ENCODE results near the gene MED13L.

GRCh38 chr12:116172224-116172849 lies 105.2 kb downstream of the MED13L start:
- TF ChIP-seq CTCF (conservative IDR thresholded peaks at IDR 0.05 in 1 of 2, IDR thresholded peaks at IDR 0.05 in 1 of 2; ENCODE audit: extremely low read depth in 1 of 2, insufficient read depth in 1 of 2, low read depth in 1 of 2, low read length in 2 of 2): no peak
- no peak for TF ChIP-seq EZH2 (IDR thresholded peaks at IDR 0.05; ENCODE audit: borderline replicate concordance, low read length)
